Measurements from ENCODE around the gene PALM3.
"Not testable (repeated sequence)": the region's sequence is repeated elsewhere in the genome, so short reads cannot be mapped to it uniquely, and the experiment has no call there.

PALM3 gene

DNA sequence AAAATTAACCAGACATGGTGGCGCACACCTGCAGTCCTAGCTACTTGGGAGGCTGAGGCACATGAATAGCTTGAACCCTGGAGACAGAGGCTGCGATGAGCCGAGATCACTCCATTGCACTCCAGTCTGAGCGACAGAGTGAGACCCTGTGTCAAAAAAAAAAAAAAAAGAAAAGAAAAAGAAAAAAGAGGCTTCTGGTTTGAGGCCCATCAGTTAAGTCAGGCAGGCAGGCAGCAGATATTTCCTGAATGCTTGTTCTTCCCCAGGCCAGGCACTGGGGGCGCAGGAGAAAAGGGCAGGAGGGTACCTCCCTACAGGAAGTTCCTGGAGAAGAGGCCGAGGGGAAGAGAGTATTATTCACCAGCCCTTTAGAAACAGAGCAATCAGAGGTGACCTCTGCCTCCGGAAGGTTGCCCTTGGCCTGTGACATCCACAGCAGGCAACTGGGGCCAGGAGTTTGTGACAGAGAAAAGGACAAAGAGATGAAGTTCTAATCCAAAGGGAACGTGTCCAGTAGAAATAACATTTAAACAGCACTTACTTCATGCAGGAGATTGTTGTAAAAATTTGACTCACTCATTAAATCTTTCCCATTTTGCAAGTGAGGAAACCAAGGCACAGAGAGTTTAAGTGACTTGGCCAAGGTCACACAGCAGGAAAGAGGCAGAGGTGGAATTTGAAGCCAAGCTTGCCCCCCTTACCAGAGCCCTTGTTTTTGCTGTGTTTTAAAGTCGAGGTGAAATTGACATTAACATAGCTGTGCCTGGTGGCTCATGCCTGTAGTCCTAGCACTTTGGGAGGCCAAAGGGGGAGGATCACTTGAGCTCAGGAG is 38.3 kb downstream of the PALM3 start:
- Histone ChIP-seq H3K4me1 (ENCODE audit: insufficient read depth, low read length) (no peaks in the 10 kb centered on the region), H3K4me3 (ENCODE audit: low read depth in 1 of 2, low read length in 2 of 2) (no peak overlapping the region), H3K9me3 (ENCODE audit: low read length) (no peaks in the 10 kb centered on the region), H3K27ac (ENCODE audit: low read depth, low read length) (no peak overlapping the region), H3K27me3 (ENCODE audit: control insufficient read depth in 1 of 2, insufficient read depth in 2 of 2, low read length in 2 of 2) (no peaks in the 10 kb centered on the region), H3K36me3 (ENCODE audit: insufficient read depth, low read length) (no peaks in the 10 kb centered on the region), H3K9ac (ENCODE audit: low read length) (no peak overlapping the region)

- Histone ChIP-seq H3K9ac (ENCODE audit: low read length) (no peak overlapping the region), H3K9me3 (ENCODE audit: low read length) (no peaks in the 10 kb centered on the region), H3K36me3 (ENCODE audit: insufficient read depth, low read length) (no peaks in the 10 kb centered on the region), H3K27me3 (ENCODE audit: control insufficient read depth in 1 of 2, insufficient read depth in 2 of 2, low read length in 2 of 2) (no peaks in the 10 kb centered on the region), H3K4me1 (ENCODE audit: insufficient read depth, low read length) (no peaks in the 10 kb centered on the region), H3K4me3 (ENCODE audit: low read depth in 1 of 2, low read length in 2 of 2) (no peak overlapping the region), H3K27ac (ENCODE audit: low read depth, low read length) (no peak overlapping the region)
These were observed 39.4 kb downstream of the PALM3 start for GRCh38 chr19:14022469-14022868.

DNA sequence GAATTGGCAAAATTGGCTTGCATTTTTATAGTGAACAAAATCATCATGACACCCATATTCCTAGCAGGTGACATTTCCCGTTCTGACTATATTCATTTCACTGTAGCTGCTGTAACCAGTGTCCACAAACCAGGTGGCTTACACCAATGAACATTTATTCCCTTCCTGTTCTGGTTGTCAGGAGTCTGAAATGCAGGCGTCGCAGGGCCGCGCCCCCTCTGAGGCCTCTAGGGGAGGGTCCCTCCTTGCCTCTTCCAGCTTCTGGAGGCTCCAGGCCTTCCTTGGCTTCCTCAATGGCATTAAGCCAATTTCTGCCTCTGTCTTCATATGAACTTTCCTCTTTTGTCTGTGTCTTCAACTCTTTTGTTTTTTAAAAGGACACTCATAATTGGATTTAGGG is 40.4 kb downstream of the PALM3 start:
- Histone ChIP-seq H3K36me3 (ENCODE audit: insufficient read depth, low read length) (no peaks in the 10 kb centered on the region), H3K9me3 (ENCODE audit: low read length) (no peaks in the 10 kb centered on the region), H3K4me1 (ENCODE audit: insufficient read depth, low read length) (no peaks in the 10 kb centered on the region), H3K4me3 (ENCODE audit: low read depth in 1 of 2, low read length in 2 of 2) (no peak overlapping the region), H3K27me3 (ENCODE audit: control insufficient read depth in 1 of 2, insufficient read depth in 2 of 2, low read length in 2 of 2) (no peaks in the 10 kb centered on the region), H3K9ac (ENCODE audit: low read length) (no peak overlapping the region), H3K27ac (ENCODE audit: low read depth, low read length) (no peak overlapping the region)

- H3K9me3 ChIP-seq (ENCODE audit: low read length) = not testable (repeated sequence)
These were observed 42.1 kb downstream of the PALM3 start for GRCh38 chr19:14019739-14020138.

DNA sequence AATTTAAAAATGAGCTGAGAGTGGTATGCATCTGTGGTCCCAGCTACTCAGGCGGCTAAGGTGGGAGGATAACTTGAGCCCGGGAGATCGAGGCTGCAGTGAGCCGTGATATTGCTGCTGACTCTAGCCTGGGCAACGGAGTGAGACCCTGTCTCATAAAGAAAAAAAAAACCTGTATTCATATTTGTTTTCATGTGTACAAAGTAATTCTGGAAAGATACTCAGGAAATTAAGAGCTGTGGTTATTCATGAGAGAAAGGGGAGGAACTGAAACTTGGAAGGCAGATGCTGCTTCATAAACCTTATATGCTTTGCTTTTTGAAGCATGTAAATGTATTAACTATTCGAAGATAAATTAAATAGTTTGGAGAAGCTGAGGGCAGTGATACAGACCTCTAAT is 42.8 kb downstream of the PALM3 start:
- H3K4me1 ChIP-seq (ENCODE audit: insufficient read depth, low read length) = no peaks in the 10 kb centered on the region
- H3K9me3 ChIP-seq (ENCODE audit: low read length) = no peaks in the 10 kb centered on the region
- no peaks in the 10 kb centered on the region for H3K27me3 ChIP-seq (ENCODE audit: control insufficient read depth in 1 of 2, insufficient read depth in 2 of 2, low read length in 2 of 2)
- H3K36me3 ChIP-seq (ENCODE audit: insufficient read depth, low read length) = no peaks in the 10 kb centered on the region
- no peak overlapping the region for H3K4me3 ChIP-seq (ENCODE audit: low read depth in 1 of 2, low read length in 2 of 2)
- no peak overlapping the region for H3K27ac ChIP-seq (ENCODE audit: low read depth, low read length)
- no peak overlapping the region for H3K9ac ChIP-seq (ENCODE audit: low read length)

More at GRCh38 chr19:14019739-14020138, 42.1 kb downstream of the PALM3 start:
- not testable (repeated sequence) for H3K36me3 ChIP-seq (ENCODE audit: insufficient read depth, low read length); H3K4me3 ChIP-seq (ENCODE audit: low read depth in 1 of 2, low read length in 2 of 2); H3K9ac ChIP-seq (ENCODE audit: low read length); H3K27me3 ChIP-seq (ENCODE audit: control insufficient read depth in 1 of 2, insufficient read depth in 2 of 2, low read length in 2 of 2); H3K4me1 ChIP-seq (ENCODE audit: insufficient read depth, low read length); H3K27ac ChIP-seq (ENCODE audit: low read depth, low read length)

- no peaks in the 10 kb centered on the region for H3K27me3 ChIP-seq (ENCODE audit: control insufficient read depth in 1 of 2, insufficient read depth in 2 of 2, low read length in 2 of 2)
- H3K4me3 ChIP-seq (ENCODE audit: low read depth in 1 of 2, low read length in 2 of 2) = no peak overlapping the region
- H3K4me1 ChIP-seq (ENCODE audit: insufficient read depth, low read length) = no peaks in the 10 kb centered on the region
- H3K9ac ChIP-seq (ENCODE audit: low read length) = no peak overlapping the region
- H3K36me3 ChIP-seq (ENCODE audit: insufficient read depth, low read length) = no peaks in the 10 kb centered on the region
- H3K9me3 ChIP-seq (ENCODE audit: low read length) = no peaks in the 10 kb centered on the region
- no peak overlapping the region for H3K27ac ChIP-seq (ENCODE audit: low read depth, low read length)
These were observed 46.3 kb downstream of the PALM3 start for GRCh38 chr19:14015524-14016035.

GRCh38 chr19:14012378-14012915 is 49.4 kb downstream of the PALM3 start:
- no peaks in the 10 kb centered on the region for H3K27me3 ChIP-seq (ENCODE audit: control insufficient read depth in 1 of 2, insufficient read depth in 2 of 2, low read length in 2 of 2)
- no peaks in the 10 kb centered on the region for H3K36me3 ChIP-seq (ENCODE audit: insufficient read depth, low read length)
- H3K9me3 ChIP-seq (ENCODE audit: low read length) = no peaks in the 10 kb centered on the region
- no peak overlapping the region for H3K4me3 ChIP-seq (ENCODE audit: low read depth in 1 of 2, low read length in 2 of 2)
- H3K4me1 ChIP-seq (ENCODE audit: insufficient read depth, low read length) = no peaks in the 10 kb centered on the region
- H3K27ac ChIP-seq (ENCODE audit: low read depth, low read length) = no peak overlapping the region
- H3K9ac ChIP-seq (ENCODE audit: low read length) = no peak overlapping the region

- Histone ChIP-seq H3K27ac (ENCODE audit: low read depth, low read length) (peak overlapping the region; percentile 94), H3K36me3 (ENCODE audit: insufficient read depth, low read length) (no peaks in the 10 kb centered on the region), H3K4me3 (ENCODE audit: low read depth in 1 of 2, low read length in 2 of 2) (peak overlapping the region; percentile 79 to 90), H3K27me3 (ENCODE audit: control insufficient read depth in 1 of 2, insufficient read depth in 2 of 2, low read length in 2 of 2) (no peaks in the 10 kb centered on the region), H3K9me3 (ENCODE audit: low read length) (no peaks in the 10 kb centered on the region), H3K9ac (ENCODE audit: low read length) (peak overlapping the region; percentile 84), H3K4me1 (ENCODE audit: insufficient read depth, low read length) (peaks cover 26% of the 10 kb centered on the region)
These were observed 54.9 kb downstream of the PALM3 start for GRCh38 chr19:14006766-14007562.

- H3K4me1 ChIP-seq (ENCODE audit: insufficient read depth, low read length) = peaks cover 26% of the 10 kb centered on the region
- no peaks in the 10 kb centered on the region for H3K9me3 ChIP-seq (ENCODE audit: low read length)
- H3K36me3 ChIP-seq (ENCODE audit: insufficient read depth, low read length) = no peaks in the 10 kb centered on the region
- peak within 1 kb of the TSS; percentile 84 for H3K9ac ChIP-seq (ENCODE audit: low read length)
- H3K4me3 ChIP-seq (ENCODE audit: low read depth in 1 of 2, low read length in 2 of 2) = peak within 1 kb of the TSS; percentile 90 to 94
- H3K27ac ChIP-seq (ENCODE audit: low read depth, low read length) = peak within 1 kb of the TSS; percentile 95
- no peaks in the 10 kb centered on the region for H3K27me3 ChIP-seq (ENCODE audit: control insufficient read depth in 1 of 2, insufficient read depth in 2 of 2, low read length in 2 of 2)
These were observed 55.7 kb downstream of the PALM3 start, which contains the start of gene RFX1 for GRCh38 chr19:14006085-14006765. Gene RFX1, minus strand, starts transcription at chr19:14006320. Its CDS starts 12,477 bp downstream, at chr19:13993843.

GRCh38 chr19:14005349-14006084 is 56.4 kb downstream of the PALM3 start:
- Histone ChIP-seq H3K9ac (ENCODE audit: low read length) (peak overlapping the region; percentile 2), H3K36me3 (ENCODE audit: insufficient read depth, low read length) (no peaks in the 10 kb centered on the region), H3K27me3 (ENCODE audit: control insufficient read depth in 1 of 2, insufficient read depth in 2 of 2, low read length in 2 of 2) (no peaks in the 10 kb centered on the region), H3K4me3 (ENCODE audit: low read depth in 1 of 2, low read length in 2 of 2) (peak overlapping the region in 1 of 2 donors; percentile 94), H3K4me1 (ENCODE audit: insufficient read depth, low read length) (peaks cover 26% of the 10 kb centered on the region), H3K9me3 (ENCODE audit: low read length) (no peaks in the 10 kb centered on the region), H3K27ac (ENCODE audit: low read depth, low read length) (peak overlapping the region; percentile 95)

All from muscle layer of colon (tissue), 2 donors.